ENCODE results near the gene NDUFA5.

- TF ChIP-seq ATF6 (CRISPR knock-in tag; IDR thresholded peaks at IDR 0.05): no peak
- no peak for TF ChIP-seq CTCF (IDR thresholded peaks at IDR 0.05)
- TF ChIP-seq SMAD4 (CRISPR knock-in tag; IDR thresholded peaks at IDR 0.05): no peak
- TF ChIP-seq NFE2L1 (CRISPR knock-in tag; IDR thresholded peaks at IDR 0.05): no peak
- no peak for TF ChIP-seq NFYB (CRISPR knock-in tag; conservative IDR thresholded peaks at IDR 0.05; ENCODE audit: low read depth)
- no peak for TF ChIP-seq SP1 (CRISPR knock-in tag; conservative IDR thresholded peaks at IDR 0.05)
- TF ChIP-seq ESRRA (CRISPR knock-in tag; IDR thresholded peaks at IDR 0.05; ENCODE audit: borderline replicate concordance): no peak
- no peak for TF ChIP-seq CREM (CRISPR knock-in tag; IDR thresholded peaks at IDR 0.05)
- no peak for TF ChIP-seq MAX (CRISPR knock-in tag; IDR thresholded peaks at IDR 0.05)
- no peak for TF ChIP-seq PRDM15 (CRISPR knock-in tag; IDR thresholded peaks at IDR 0.05)
- TF ChIP-seq IRF1 (CRISPR knock-in tag; IDR thresholded peaks at IDR 0.05): no peak
- TF ChIP-seq JAZF1 (CRISPR knock-in tag; IDR thresholded peaks at IDR 0.05): no peak
Observed at GRCh38 chr7:123555484-123555883, 2.1 kb downstream of the NDUFA5 start.
